T-helper 1 cell (primary cell): ENCODE results near the gene FLG.
"Not testable (repeated sequence)": the region's sequence is repeated elsewhere in the genome, so short reads cannot be mapped to it uniquely, and the experiment has no call there.

Source experiments
- DNase-seq, 5 donors: peaks; one replicate each; pipeline ENCODE4 v3.0.0-alpha.2; 2012 to 2020
- total RNA-seq, 4 donors: gene quantifications; one replicate each; lab custom pipeline; 2026; lab: John Stamatoyannopoulos, UW

FLG gene
- 0 reads per million in 4 donors for total RNA-seq

DNA sequence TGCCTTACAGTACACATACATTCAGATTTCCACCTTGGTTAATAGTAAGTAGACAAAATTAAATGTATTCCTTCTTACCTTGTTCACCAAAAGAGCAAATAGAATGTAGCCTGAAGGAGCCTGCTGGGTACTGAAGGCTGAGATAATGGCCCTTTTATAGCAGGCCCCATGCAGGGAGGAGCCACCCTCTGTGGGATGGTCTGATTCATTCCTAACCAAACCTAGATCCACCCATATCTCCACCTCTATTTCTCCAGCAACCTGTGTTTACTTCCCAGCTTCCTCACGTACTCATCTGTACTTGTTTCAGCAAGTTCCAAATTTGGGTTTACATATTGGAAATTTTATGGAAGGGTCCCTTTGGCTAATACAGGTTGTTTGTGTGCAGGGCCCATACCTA lies at the start of gene FLG:
Gene FLG (minus strand): TSS at position 129 of the 400 bp plus-strand sequence. CDS start 9,783 bp downstream, outside the sequence.
- no peak for DNase-seq

DNA sequence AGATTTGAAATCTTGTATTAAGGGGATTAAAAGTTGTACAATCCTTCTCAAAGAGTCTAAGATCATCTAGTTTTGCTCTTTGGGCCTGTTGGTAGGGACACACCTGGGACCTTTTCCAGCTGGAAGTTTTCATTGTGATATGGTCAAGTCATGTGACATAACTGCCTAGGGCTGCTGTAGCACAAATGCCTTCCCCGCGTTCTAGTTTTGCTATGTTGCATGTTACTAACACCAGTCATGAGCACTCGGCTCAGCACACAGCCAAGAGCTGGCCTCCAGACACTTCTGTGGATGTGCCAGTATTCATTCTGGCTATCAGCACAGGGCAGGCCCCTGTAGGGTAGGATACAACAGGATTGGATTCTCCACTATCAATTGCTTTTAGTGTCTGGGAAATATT lies 49.4 kb upstream of the FLG start:
- DNase-seq, result no peak

DNA sequence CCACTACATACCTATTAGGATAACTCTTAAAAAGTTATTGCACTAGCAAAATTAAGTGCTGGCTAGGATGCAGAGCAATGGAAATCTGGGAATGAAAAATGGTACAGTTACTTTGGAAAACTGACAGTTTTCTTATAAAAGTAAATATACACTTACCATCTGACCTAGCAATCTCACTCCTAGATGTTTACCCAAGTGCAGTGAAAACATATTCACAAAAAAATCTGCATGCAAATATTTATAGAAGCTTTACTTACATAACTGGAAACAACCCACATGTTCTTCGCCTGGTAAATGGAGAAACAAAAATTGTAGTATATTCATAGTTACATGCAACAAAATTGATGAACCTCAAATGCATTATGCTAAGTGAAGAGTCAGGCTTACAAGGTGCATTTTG lies 47.6 kb upstream of the FLG start:
- DNase-seq, result no peak

DNA sequence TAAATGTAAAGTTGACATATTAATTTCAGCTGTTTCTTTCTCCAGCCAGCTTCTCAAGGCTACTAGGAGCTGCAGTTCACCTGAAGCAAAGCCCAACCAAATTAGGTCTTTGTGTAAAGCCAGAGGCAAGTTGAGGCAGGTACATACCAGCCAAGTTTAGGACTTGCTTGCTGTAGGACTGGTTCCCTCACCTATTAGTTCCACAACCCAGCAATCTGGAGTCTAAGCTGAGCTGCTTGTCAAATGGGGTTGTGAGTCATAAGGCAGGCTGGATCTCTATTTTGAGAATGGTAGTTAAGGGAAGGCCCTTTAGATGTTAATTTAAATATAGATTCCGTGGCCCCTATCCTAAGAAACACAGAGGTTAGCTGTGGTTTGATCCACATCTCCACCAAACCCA lies 42.4 kb upstream of the FLG start:
- no peak for DNase-seq

DNA sequence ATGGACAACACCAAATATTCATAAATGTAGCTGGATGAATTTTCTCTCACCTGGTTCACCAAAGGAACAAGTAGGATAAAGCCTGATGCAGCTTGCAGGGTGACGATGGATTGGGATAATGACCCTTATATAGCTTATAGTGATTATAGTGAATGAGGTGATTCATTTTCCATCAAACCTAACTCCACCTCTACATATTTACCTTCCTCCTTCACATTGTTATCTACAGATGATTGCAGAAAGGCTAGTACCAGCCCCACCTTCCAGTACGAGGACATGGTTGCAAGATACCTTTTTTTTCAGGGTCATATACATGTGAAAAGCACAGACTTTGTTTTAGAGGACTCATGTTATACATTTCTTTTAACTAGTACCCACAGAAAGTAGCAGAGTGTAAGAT lies 34.9 kb upstream of the FLG start, which contains the start of gene FLG2:
Gene FLG2 (minus strand): TSS at position 101 of the 400 bp plus-strand sequence. CDS start 1,122 bp downstream, outside the sequence.
- DNase-seq, result no peak

DNA sequence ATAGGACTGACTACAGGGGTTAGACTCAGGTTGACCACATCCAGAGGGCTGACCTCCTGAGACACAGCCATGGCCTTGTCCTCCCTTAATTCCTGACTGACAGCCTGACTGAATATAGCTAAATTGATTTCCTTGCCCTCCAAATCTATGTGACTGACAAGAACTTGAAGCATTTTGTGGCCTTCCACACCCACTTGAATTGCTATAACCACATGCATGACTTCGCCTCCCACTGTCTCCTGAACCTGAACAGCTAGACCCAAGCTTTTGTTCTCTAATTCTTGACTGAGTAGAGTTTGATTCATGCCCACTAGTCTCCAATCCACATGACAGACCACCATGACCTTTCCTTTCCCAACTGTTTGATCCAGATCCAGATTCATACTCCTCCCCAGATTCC lies 31.7 kb upstream of the FLG start:
- DNase-seq, result no peak

DNA sequence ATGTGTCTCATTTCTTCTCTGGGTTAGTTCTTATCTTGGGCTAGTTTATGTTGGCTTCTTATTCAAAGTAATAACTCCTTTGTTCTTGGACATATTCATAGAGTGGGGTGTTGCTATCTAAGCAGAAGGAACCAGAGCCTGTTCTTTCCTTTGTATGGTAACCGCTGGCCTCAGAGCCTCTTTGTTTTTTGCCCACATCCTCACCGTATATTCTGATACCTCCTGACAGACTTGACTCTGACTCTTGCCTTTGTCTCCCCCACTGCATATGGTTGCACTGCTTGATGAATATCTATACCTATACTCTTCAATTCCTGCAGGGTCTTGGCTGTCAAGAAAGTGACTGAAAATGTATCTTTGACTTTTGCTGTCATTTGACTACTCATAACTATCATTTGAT lies 24.6 kb upstream of the FLG start:
- no peak for DNase-seq

DNA sequence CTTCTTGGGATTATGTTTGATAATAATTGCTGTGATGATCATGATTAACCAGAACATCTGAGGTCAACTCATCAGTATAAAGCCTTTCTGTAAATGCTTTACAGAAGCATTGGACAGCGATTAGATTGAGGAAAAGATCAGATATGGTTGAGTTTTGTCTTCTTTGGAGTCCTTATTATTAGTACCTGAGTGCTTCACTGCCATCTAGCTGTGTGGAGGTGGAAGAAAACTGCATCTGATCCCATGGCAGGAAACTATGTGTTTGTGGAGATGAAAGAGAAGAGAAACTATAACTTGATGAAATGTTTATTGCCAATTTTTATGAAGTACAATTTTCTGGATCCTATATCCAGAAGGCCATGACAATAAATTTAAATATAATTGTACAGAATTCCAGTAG lies 23.4 kb upstream of the FLG start:
- DNase-seq, result no peak

DNA sequence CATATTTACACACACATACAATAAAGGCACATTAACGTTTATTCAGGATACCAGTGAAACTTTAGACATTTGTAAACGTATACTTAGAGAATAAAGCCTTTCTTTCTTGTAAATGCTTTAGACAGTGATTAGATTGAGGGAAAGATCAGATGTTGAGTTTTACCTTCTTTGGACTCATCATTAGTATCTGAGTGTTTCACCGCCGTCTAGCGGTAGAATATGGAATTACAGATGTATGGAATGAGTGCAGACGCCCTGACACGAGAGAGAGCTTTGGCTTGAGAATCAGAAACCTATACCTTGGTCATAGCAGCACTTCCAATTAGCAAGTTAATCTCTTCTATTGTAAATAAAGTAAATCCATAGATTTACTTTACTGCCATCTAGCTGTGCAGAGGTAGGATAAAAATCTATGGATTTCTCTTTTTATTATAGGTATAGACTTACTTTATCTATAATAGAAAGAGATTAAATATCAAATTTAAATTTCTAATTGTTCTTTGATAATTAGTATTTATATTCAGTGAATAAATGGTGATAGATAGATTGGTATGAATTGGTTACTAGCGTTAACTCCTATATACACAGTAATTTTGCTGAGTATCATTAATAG lies 22.2 kb upstream of the FLG start:
- peak in 4 of 5 donors; percentile 12 to 51 (median 40) for DNase-seq

DNA sequence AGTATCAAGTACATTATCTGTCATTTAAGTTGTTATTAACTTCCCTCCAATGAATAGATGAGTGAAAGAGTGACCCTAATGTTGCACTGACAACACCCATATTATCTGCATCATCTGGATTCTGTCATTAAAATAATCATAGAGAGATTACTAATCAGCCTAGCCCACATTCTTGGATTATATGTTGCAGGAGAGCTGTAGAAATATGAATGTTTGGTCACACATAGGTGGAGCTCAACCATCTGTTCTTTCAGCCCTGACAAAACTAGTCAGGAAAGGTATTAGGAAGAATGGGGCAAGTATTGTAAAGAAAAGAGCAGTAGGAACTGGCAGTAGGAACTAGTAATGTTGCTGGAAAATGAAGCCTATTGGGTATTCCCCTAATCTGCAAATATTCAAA lies 19.4 kb upstream of the FLG start:
- no peak for DNase-seq

DNA sequence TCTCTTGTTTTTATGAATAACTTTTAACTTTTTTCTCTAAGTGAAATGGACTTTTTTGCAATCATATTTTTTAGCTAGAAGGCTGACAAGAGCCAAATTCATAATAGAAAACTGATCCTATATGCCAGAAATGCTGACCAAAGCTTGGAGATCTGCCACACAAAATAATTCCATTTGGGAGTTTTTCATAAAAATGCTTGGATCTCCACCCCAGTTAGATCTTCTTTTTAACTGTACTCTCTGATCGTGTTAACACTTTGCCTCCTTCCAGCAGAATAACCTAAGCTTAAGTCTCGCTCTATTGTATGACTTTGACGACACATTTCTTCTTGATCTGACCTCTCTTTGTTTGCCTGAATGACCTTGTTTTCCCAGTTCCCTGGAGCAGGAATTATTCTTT lies 18.0 kb upstream of the FLG start:
- DNase-seq, result no peak

DNA sequence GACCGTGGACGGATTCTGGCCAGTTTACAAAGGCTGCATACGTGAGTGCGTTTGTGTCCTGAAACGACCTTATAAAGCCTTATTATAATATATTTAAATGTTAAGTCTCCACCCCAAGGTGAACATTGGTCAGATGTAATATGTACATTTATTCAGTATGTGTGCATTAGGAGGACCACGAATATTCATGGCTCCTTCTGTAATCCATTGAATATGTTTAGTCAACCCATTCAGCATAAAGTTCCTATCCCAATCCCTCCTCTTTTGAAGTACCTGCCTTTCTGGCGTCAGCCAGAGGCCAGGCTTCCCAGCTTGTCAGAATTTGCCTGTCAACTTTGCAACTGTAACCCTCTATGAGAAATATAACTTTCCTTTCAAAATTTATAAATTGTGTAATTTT lies 10.4 kb upstream of the FLG start:
- DNase-seq, result no peak

DNA sequence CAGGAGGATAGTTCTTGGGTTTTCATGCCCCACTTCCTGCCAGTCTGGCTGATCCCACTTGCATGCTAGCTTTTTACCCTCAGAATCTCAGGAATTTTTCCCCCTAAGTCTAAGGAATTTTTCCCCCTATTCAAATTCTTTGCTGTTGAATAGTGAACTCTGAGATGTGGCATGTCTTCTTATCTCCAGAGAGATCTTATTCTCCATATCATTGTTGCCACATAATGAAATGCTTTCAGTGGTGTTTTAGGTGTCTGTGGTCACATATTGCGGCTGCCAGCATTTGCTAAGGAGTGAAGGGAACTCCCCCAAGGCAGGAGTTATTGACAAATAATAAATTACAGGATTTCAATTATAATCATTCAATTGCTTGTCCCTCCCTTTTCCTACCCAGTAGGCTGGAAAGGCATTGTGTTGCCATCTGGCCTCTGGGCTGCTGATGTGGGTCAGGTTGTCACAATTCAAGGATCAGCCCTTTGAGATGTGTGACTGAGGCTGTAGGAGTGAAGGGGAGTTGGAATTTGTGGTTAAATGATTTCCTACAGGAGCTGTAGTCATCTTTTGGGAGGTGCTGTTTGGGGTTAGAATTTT lies 3.9 kb upstream of the FLG start:
- DNase-seq, result no peak

DNA sequence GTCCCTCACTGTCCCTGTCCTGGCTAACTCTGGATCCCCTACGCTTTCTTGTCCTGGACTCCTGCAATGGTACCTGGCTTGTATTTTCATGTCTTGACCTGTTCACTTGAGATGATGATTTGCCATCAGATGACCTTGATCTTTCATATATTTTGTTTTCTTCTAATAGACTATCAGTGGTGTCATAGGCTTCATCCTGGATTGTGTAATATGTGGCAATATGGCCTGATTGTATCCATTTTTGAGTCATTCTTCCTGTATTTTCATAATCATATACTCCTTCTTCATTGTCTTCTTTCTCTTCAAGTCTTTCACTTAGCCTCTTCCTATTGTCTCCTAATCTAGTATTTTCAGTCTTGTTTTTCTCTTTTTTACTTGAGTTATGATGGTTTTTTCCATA lies 11.1 kb downstream of the FLG start:
- no peak for DNase-seq

DNA sequence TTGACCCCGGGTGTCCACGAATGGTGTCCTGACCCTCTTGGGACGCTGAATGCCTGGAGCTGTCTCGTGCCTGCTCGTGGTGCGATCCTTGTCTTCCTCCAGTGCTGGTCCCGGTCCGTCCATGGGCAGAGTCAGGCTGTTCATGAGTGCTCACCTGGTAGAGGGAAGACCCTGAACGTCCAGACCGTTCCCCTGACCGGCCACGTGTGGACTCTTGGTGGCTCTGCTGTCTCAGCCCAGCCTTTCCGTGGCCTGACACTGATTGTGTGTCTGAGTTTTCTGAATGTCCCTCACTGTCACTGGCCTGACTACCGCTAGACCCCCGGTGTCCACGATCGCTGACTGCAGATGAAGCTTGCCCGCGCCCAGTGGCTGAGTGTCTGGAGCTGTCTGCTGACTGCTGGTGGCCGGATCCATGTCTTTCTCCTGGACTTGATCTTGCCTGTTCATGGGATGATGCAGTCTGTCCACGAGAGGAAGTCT lies 11.7 kb downstream of the FLG start:
- no peak for DNase-seq

DNA sequence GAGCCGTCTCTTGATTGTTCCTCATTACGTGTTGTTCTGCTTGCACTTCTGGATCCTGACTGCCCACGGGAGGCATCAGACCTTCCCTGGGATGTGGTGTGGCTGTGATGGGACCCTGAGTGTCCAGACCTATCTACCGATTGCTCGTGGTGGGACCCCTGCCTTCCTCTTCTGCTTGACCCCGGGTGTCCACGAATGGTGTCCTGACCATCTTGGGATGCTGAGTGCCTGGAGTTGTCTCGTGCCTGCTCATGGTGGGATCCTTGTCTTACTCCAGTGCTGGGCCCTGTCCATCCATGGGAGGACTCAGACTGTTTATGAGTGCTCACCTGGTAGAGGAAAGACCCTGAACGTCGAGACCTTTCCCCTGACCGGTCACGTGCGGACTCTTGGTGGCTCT lies 12.9 kb downstream of the FLG start:
- not testable (repeated sequence) for DNase-seq

DNA sequence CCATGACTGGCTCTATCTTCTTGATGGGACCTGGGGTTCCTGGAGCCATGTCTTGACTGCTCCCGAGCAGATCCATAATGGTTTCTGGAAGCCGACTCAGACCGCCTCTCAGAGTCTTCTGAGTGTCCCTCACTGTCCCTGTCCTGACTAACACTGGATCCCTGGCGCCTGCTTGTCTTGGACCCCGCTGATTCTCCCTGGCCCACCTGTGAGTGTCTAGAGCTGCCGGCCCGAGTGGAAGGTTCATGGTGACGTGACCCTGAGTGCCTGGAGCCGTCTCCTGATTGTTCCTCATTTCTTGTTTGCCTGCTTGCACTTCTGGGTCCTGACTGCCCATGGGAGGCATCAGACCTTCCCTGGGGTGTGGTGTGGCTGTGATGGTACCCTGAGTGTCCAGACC lies 15.1 kb downstream of the FLG start:
- no peak for DNase-seq

DNA sequence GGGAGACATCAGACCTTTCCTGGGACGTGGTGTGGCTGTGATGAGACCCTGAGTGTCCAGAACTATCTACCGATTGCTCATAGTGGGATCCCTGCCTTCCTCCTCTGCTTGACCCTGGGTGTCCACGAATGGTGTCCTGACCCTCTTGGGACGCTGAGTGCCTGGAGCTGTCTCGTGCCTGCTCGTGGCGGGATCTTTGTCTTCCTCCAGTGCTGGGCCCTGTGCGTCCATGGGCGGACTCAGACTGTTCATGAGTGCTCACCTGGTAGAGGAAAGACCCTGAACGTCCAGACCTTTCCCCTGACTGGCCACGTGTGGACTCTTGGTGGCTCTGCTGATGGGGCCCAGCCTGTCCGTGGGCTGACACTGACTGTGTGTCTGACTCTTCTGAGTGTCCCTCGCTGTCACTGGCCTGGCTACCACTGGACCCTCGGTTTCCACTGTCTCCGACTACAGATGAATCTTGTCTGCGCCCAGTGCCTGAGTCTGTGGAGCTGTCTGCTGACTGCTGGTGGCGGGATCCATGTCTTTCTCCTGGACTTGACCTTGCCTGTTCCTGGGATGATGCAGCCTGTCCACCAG lies 15.6 kb downstream of the FLG start:
- DNase-seq, result not testable (repeated sequence)

DNA sequence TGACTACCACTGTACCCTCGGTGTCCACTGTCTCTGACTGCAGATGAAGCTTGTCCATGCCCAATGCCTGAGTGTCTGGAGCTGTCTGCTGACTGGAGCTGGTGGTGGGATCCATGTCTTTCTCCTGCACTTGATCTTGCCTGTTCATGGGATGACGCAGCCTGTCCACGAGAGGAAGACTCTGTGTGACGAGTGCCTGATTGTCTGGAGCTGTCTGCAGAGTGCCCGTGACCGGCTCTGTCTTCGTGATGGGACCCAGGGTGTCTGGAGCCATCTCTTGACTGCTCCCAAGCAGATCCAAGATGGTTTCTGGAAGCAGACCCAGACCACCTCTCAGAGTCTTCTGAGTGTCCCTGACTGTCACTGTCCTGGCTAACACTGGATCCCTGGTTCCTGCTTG lies 16.3 kb downstream of the FLG start:
- not testable (repeated sequence) for DNase-seq

DNA sequence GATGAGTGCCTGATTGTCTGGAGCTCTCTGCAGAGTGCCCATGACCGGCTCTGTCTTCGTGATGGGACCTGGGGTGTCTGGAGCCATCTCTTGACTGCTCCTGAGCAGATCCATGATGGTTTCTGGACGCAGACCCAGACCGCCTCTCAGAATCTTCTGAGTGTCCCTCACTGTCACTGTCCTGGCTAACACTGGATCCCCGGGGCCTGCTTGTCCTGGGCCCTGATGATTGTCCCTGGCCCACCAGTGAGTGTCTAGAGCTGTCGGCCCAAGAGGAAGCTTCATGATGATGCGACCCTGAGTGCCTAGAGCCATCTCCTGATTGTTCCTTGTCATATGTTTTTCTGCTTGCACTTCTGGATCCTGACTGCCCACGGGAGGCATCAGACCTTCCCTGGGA lies 17.1 kb downstream of the FLG start:
- DNase-seq, result not testable (repeated sequence)

DNA sequence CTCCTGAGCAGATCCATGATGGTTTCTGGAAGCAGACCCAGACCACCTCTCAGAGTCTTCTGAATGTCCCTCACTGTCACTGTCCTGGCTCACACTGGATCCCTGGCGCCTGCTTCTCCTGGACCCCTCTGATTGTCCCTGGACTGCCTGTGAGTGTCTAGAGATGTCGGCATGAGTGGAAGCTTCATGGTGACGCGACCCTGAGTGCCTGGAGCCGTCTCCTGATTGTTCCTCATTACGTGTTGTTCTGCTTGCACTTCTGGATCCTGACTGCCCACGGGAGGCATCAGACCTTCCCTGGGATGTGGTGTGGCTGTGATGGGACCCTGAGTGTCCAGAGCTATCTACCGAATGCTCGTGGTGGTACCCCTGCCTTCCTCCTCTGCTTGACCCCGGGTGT lies 18.9 kb downstream of the FLG start:
- DNase-seq, result not testable (repeated sequence)

DNA sequence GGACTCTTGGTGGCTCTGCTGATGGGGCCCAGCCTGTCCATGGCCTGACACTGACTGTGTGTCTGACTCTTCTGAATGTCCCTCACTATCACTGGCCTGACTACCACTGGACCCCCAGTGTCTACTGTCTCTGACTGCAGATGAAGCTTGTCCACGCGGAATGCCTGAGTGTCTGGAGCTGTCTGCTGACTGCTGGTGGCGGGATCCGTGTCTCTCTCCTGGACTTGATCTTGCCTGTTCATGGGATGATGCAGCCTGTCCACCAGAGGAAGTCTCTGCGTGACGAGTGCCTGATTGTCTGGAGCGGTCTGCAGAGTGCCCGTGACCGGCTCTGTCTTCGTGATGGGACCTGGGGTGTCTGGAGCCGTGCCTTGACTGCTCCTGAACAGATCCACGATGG lies 20.3 kb downstream of the FLG start:
- not testable (repeated sequence) for DNase-seq

DNA sequence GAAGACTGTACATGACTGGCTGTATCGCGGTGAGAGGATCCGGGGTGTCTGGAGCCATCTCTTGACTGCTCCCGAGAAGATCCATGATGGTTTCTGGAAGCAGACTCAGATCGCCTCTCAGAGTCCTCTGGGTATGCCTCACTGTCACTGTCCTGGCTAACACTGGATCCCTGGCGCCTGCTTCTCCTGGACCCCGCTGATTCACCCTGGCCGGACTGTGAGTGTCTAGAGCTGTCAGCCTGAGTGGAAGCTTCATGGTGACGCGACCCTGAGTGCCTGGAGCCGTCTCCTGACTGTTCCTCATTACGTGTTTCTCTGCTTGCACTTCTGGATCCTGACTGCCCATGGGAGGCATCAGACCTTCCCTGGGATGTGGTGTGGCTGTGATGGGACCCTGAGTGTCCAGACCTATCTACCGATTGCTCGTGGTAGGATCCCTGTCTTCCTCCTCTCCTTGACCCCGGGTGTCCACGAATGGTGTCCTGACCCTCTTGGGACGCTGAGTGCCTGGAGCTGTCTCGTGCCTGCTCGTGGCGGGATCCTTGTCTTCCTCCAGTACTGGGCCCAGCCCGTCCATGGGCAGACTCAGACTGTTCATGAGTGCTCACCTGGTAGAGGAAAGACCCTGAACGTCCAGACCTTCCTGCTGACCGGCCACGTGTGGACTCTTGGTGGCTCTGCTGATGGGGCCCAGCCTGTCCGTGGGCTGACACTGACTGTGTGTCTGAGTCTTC lies 21.7 kb downstream of the FLG start:
- DNase-seq, result not testable (repeated sequence)

DNA sequence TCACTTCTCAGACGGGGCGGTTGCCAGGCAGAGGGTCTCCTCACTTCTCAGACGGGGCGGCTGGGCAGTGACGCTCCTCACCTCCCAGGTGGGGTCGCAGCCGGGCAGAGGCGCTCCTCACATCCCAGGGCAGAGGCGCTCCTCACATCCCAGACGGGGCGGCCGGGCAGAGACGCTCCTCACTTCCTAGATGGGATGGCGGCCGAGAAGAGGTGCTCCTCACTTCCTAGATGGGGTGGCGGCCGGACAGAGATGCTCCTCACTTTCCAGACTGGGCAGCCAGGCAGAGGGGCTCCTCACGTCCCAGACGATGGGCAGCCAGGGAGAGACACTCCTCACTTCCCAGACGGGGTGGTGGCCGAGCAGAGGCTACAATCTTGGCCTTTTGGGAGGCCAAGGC lies 68.6 kb downstream of the FLG start:
- DNase-seq, result not testable (repeated sequence)
